Neuronal stem cell (in vitro differentiated cells): ENCODE data around the gene NOS1AP.
A peak's percentile ranks its signal among the peaks of the same experiment; 100 is the strongest.
"Not testable (repeated sequence)": the region's sequence is repeated elsewhere in the genome, so short reads cannot be mapped to it uniquely, and the experiment has no call there.

Experiments
- DNase-seq: peaks from one replicate; pipeline ENCODE4 v3.0.0-alpha.2; 2013; ENCODE audit warnings: low spot score
- H2AFZ ChIP-seq: one replicate; pipeline ENCODE4 v1.6.1; 2013; ENCODE audit warnings: mild to moderate bottlenecking, low read length, inconsistent platforms
- H2AK5ac ChIP-seq: 2 replicates; pipeline ENCODE4 v1.6.1; 2013; ENCODE audit warnings: low read depth, mild to moderate bottlenecking, inconsistent platforms, low read length, moderate library complexity, mixed read lengths
- H2BK120ac ChIP-seq: 2 replicates; pipeline ENCODE4 v1.6.1; 2013; ENCODE audit warnings: low read depth, mild to moderate bottlenecking, inconsistent platforms, low read length, moderate library complexity, mixed read lengths
- H2BK12ac ChIP-seq: one replicate; pipeline ENCODE4 v1.6.1; 2013; ENCODE audit warnings: low read length, inconsistent platforms
- H2BK15ac ChIP-seq: 2 replicates; pipeline ENCODE4 v1.6.1; 2013; ENCODE audit warnings: mild to moderate bottlenecking, low read length, inconsistent platforms, mixed read lengths
- H2BK5ac ChIP-seq: one replicate; pipeline ENCODE4 v1.6.1; 2013; ENCODE audit warnings: inconsistent platforms, mild to moderate bottlenecking, low read length, moderate library complexity
- H3K14ac ChIP-seq: one replicate; pipeline ENCODE4 v1.6.1; 2013; ENCODE audit warnings: low read length, inconsistent platforms
- H3K18ac ChIP-seq: 2 replicates; pipeline ENCODE4 v1.6.1; 2013; ENCODE audit warnings: low read length, inconsistent platforms
- H3K23ac ChIP-seq: 2 replicates; pipeline ENCODE4 v1.6.1; 2013; ENCODE audit warnings: low read depth, mild to moderate bottlenecking, mixed read lengths, low read length, inconsistent platforms; ENCODE audit not compliant: poor library complexity
- H3K27ac ChIP-seq: replicated peaks from 3 replicates; pipeline ENCODE4 v1.5.1; 2013; ENCODE audit warnings: low read length, inconsistent platforms
- H3K27me3 ChIP-seq, 3 experiments: 2 replicates each; pipeline ENCODE4 v1.6.1; 2013; ENCODE audit warnings: low read length in 3 of 3, mild to moderate bottlenecking in 2 of 3, inconsistent platforms in 1 of 3, low read depth in 1 of 3, mixed read lengths in 1 of 3, moderate library complexity in 1 of 3; ENCODE audit not compliant: control insufficient read depth in 3 of 3, insufficient read depth in 3 of 3
- H3K36me3 ChIP-seq, 2 donors: replicated peaks in 1 of 2; 2 replicates each; pipeline ENCODE4 v1.6.1; 2013; ENCODE audit warnings: low read length in 2 of 2; ENCODE audit not compliant: control insufficient read depth in 2 of 2, insufficient read depth in 2 of 2
- H3K4ac ChIP-seq: 2 replicates; pipeline ENCODE4 v1.6.1; 2013; ENCODE audit warnings: inconsistent platforms, mild to moderate bottlenecking, low read length, moderate library complexity
- H3K4me1 ChIP-seq, 2 donors: 1 replicate in 1 of 2; 2 replicates in 1 of 2; pipeline ENCODE4 v1.6.1; 2013; ENCODE audit warnings: low read length in 2 of 2, low read depth in 1 of 2; ENCODE audit not compliant: control insufficient read depth in 2 of 2, insufficient read depth in 1 of 2
- H3K4me2 ChIP-seq: one replicate; pipeline ENCODE4 v1.6.1; 2013; ENCODE audit warnings: mild to moderate bottlenecking, low read length, inconsistent platforms; ENCODE audit not compliant: insufficient read depth, poor library complexity, severe bottlenecking
- H3K4me3 ChIP-seq, 2 donors: 2 replicates each; pipeline ENCODE4 v1.5.1; 2013; ENCODE audit warnings: low read length in 2 of 2, mild to moderate bottlenecking in 2 of 2, inconsistent platforms in 1 of 2, moderate library complexity in 1 of 2
- H3K79me1 ChIP-seq: one replicate; pipeline ENCODE4 v1.6.1; 2013; ENCODE audit warnings: low read depth, mild to moderate bottlenecking, inconsistent platforms, low read length, moderate library complexity
- H3K9ac ChIP-seq: one replicate; pipeline ENCODE4 v1.6.1; 2013; ENCODE audit warnings: mild to moderate bottlenecking, low read depth, low read length, inconsistent platforms; ENCODE audit not compliant: poor library complexity
- H3K9me3 ChIP-seq, 2 donors: replicated peaks in 1 of 2; 2 replicates each; pipeline versions ENCODE3 to v1.6.1; 2013; ENCODE audit warnings: low read length in 2 of 2, mild to moderate bottlenecking in 2 of 2, inconsistent platforms in 1 of 2, low read depth in 1 of 2, mixed read lengths in 1 of 2, moderate library complexity in 1 of 2; ENCODE audit not compliant: control insufficient read depth in 2 of 2, insufficient read depth in 1 of 2
- H4K8ac ChIP-seq: one replicate; pipeline ENCODE4 v1.6.1; 2013; ENCODE audit warnings: low read depth, mild to moderate bottlenecking, inconsistent platforms, low read length, moderate library complexity
- H4K91ac ChIP-seq: one replicate; pipeline ENCODE4 v1.6.1; 2013; ENCODE audit warnings: low read length, low read depth, mild to moderate bottlenecking, inconsistent platforms; ENCODE audit not compliant: poor library complexity
- WGBS, 2 donors: extraction: QIAGEN DNeasy Blood & Tissue Kit; methylation state at CpG; one replicate each; pipeline ENCODE4 v1.1.7; 2013; ENCODE audit warnings: missing lambda C conversion rate in 2 of 2, mixed read lengths in 1 of 2; ENCODE audit not compliant: insufficient read length in 2 of 2, insufficient replicate concordance in 1 of 2; ENCODE audit errors: extremely low coverage in 2 of 2; 5-methylcytosine and 5-hydroxymethylcytosine counted together

Gene NOS1AP

DNA sequence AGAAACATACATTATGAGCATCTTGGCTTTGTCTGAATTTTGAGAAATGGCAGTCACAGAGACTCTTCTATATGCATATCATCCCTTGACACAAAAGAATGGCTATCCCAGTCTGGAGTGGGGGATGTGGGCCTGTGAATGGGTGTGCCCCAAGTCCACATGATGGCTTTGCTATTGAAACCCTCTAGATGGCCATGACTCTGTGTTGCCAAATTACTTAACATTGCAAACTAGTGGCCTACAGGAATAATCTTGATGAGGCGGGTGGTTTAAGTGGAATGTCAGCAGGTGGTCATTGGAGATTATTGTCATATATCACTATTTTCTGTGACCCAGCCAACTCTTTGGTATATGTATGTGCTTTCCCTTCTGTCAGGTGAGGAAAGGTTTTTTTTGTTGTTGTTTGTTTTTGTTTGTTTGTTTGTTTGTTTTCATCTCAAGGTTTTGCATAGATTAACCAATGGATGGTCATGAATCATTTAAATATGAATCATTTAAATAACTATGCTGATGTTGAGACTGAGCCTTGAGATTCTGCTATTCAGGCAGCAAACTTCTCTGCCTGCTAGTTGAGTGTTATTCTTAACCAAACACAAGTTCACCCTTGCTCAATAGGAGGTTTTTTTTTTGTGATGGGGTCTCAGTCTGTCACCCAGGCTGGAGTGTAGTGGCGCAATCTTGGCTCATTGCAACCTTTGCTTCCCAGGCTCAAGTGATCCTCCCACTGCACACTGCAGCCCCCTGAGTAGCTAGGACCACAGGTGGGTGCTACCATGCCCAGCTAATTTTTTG lies 103.0 kb downstream of the NOS1AP start:
- H3K4me1 ChIP-seq, result peaks cover 23 to 25% of the 10 kb centered on the region in 2 donors

GRCh38 chr1:162173607-162174006 lies 104.1 kb downstream of the NOS1AP start:
- not testable (repeated sequence) for H3K4me2 ChIP-seq, H3K4ac ChIP-seq, H3K14ac ChIP-seq, H4K8ac ChIP-seq, DNase-seq, H3K27ac ChIP-seq, H3K23ac ChIP-seq, H3K4me3 ChIP-seq, H2AK5ac ChIP-seq, H2BK15ac ChIP-seq, H3K9ac ChIP-seq, H3K18ac ChIP-seq, H3K79me1 ChIP-seq, H2BK5ac ChIP-seq, H4K91ac ChIP-seq, H3K27me3 ChIP-seq, H2AFZ ChIP-seq, H2BK120ac ChIP-seq, H3K9me3 ChIP-seq, H3K36me3 ChIP-seq, H2BK12ac ChIP-seq
- WGBS, 2 donors, result no CpG with 5 or more reads among the region's 1 CpG
- peaks cover 19 to 23% of the 10 kb centered on the region in 2 donors for H3K4me1 ChIP-seq

More for the DNA sequence above, 103.0 kb downstream of the NOS1AP start:
- Histone ChIP-seq H4K91ac (no peak overlapping the region), H3K18ac (no peak overlapping the region), H3K4ac (no peak overlapping the region), H3K36me3 (no peaks in the 10 kb centered on the region), H2AFZ (no peak overlapping the region), H3K9ac (no peak overlapping the region), H2BK5ac (no peak overlapping the region), H4K8ac (no peak overlapping the region), H3K14ac (no peak overlapping the region), H3K27ac (no peak overlapping the region), H3K9me3 (no peaks in the 10 kb centered on the region), H3K79me1 (no peaks in the 10 kb centered on the region), H2AK5ac (no peak overlapping the region), H3K23ac (no peak overlapping the region), H2BK120ac (no peak overlapping the region), H3K4me2 (no peak overlapping the region), H2BK15ac (no peak overlapping the region), H3K27me3 (no peaks in the 10 kb centered on the region), H3K4me3 (no peak overlapping the region), H2BK12ac (no peak overlapping the region)
- no peak for DNase-seq
- WGBS, 2 donors, result no CpG with 5 or more reads among the region's 2 CpGs

GRCh38 chr1:162174027-162174426 lies 104.5 kb downstream of the NOS1AP start:
- H2BK120ac ChIP-seq, H2BK15ac ChIP-seq: not testable (repeated sequence)
- H3K4me1 ChIP-seq, result peaks cover 15 to 19% of the 10 kb centered on the region in 2 donors

GRCh38 chr1:162175379-162176081 lies 106.0 kb downstream of the NOS1AP start:
- Histone ChIP-seq H3K18ac (no peak overlapping the region), H3K36me3 (peaks cover 0 to 1% of the 10 kb centered on the region in 2 donors), H2BK120ac (no peak overlapping the region), H3K23ac (no peak overlapping the region), H3K27ac (no peak overlapping the region), H3K4ac (no peak overlapping the region), H3K9me3 (no peaks in the 10 kb centered on the region), H2BK5ac (no peak overlapping the region), H2AFZ (peak overlapping the region; percentile 1), H3K9ac (no peak overlapping the region), H4K8ac (no peak overlapping the region), H3K14ac (no peak overlapping the region), H3K4me3 (no peak overlapping the region), H2BK15ac (no peak overlapping the region), H3K4me2 (no peak overlapping the region), H3K4me1 (peaks cover 10 to 13% of the 10 kb centered on the region in 2 donors), H4K91ac (no peak overlapping the region), H3K27me3 (no peaks in the 10 kb centered on the region), H2AK5ac (no peak overlapping the region), H3K79me1 (no peaks in the 10 kb centered on the region), H2BK12ac (no peak overlapping the region)
- no CpG with 5 or more reads among the region's 9 CpGs for WGBS, 2 donors
- peak; percentile 33 for DNase-seq

More at GRCh38 chr1:162174027-162174426, 104.5 kb downstream of the NOS1AP start:
- not testable (repeated sequence) for H3K27me3 ChIP-seq, H2AK5ac ChIP-seq, H3K9ac ChIP-seq, H3K27ac ChIP-seq, H3K4me2 ChIP-seq, H2AFZ ChIP-seq, H2BK12ac ChIP-seq, H4K8ac ChIP-seq, H3K4me3 ChIP-seq, H3K4ac ChIP-seq, H3K23ac ChIP-seq, DNase-seq, H3K79me1 ChIP-seq, H3K36me3 ChIP-seq, H3K18ac ChIP-seq, H3K9me3 ChIP-seq, H3K14ac ChIP-seq, H4K91ac ChIP-seq, H2BK5ac ChIP-seq
- no CpG with 5 or more reads among the region's 4 CpGs for WGBS, 2 donors
